Measurements from ENCODE around the gene ALG12.

The ALG12 gene

GRCh38 chr22:49872347-49872746, 45.9 kb downstream of the ALG12 start:
- TF ChIP-seq CTCF (IDR thresholded peaks at IDR 0.05; ENCODE audit: low read depth, low read length): no peak
- DNase-seq (ENCODE audit: extremely low read depth, low read depth): no peak

GRCh38 chr22:49871482-49871881, 46.8 kb downstream of the ALG12 start:
- no peak for DNase-seq (ENCODE audit: extremely low read depth, low read depth)
- TF ChIP-seq CTCF (IDR thresholded peaks at IDR 0.05; ENCODE audit: low read depth, low read length): no peak

- no peak for TF ChIP-seq CTCF (IDR thresholded peaks at IDR 0.05; ENCODE audit: low read depth, low read length)
- no peak for DNase-seq (ENCODE audit: extremely low read depth, low read depth)
Measured at GRCh38 chr22:49869845-49870712, 48.2 kb downstream of the ALG12 start.

- TF ChIP-seq CTCF (IDR thresholded peaks at IDR 0.05; ENCODE audit: low read depth, low read length): no peak
- DNase-seq (ENCODE audit: extremely low read depth, low read depth): no peak
Measured at GRCh38 chr22:49869086-49869830, 49.0 kb downstream of the ALG12 start.

- no peak for DNase-seq (ENCODE audit: extremely low read depth, low read depth)
- no peak for TF ChIP-seq CTCF (IDR thresholded peaks at IDR 0.05; ENCODE audit: low read depth, low read length)
Measured at GRCh38 chr22:49867303-49868265, 50.7 kb downstream of the ALG12 start.

- DNase-seq (ENCODE audit: extremely low read depth, low read depth): no peak
- TF ChIP-seq CTCF (IDR thresholded peaks at IDR 0.05; ENCODE audit: low read depth, low read length): no peak
Measured at GRCh38 chr22:49866646-49867045, 51.6 kb downstream of the ALG12 start.

Measured in AG09319 (cell line).